Endodermal cell (in vitro differentiated cells): Measurements from ENCODE around the gene FDXR. TPM values are rescaled to one million over a fixed set of nuclear protein-coding genes. Genes with fewer than 3 reads are reported as not detected.
"Not testable (repeated sequence)": the region's sequence is repeated elsewhere in the genome, so short reads cannot be mapped to it uniquely, and the experiment has no call there.

Experiments used
- DNase-seq: peaks from one replicate; pipeline ENCODE4 v3.0.0-alpha.2; 2017
- H3K27ac ChIP-seq: 2 replicates; pipeline ENCODE4 v1.5.1; 2013; ENCODE audit warnings: mild to moderate bottlenecking, low read depth, low read length, moderate library complexity
- H3K27me3 ChIP-seq: 2 replicates; pipeline ENCODE4 v1.6.1; 2013; ENCODE audit warnings: mild to moderate bottlenecking, low read length, moderate library complexity; ENCODE audit not compliant: insufficient read depth, control insufficient read depth, poor library complexity, severe bottlenecking
- H3K36me3 ChIP-seq: 2 replicates; pipeline ENCODE4 v1.7.0; 2013; ENCODE audit warnings: mild to moderate bottlenecking, low read length, moderate library complexity; ENCODE audit not compliant: control insufficient read depth, insufficient read depth
- H3K4me1 ChIP-seq: one replicate; pipeline ENCODE4 v1.7.0; 2013; ENCODE audit warnings: low read length; ENCODE audit not compliant: control insufficient read depth, insufficient read depth
- H3K4me3 ChIP-seq: 2 replicates; pipeline ENCODE4 v1.5.1; 2013; ENCODE audit warnings: mild to moderate bottlenecking, low read length, moderate library complexity
- H3K9ac ChIP-seq: 2 replicates; pipeline ENCODE4 v1.6.1; 2013; ENCODE audit warnings: mild to moderate bottlenecking, low read length, moderate library complexity; ENCODE audit not compliant: poor library complexity, severe bottlenecking; ENCODE audit errors: extremely low read depth
- H3K9me3 ChIP-seq: 2 replicates; pipeline ENCODE4 v1.6.1; 2013; ENCODE audit warnings: mild to moderate bottlenecking, low read length, moderate library complexity; ENCODE audit not compliant: control insufficient read depth
- H3K27ac Mint-ChIP-seq: 2 replicates; pipeline ENCODE4 v1.8.0; 2020; ENCODE audit warnings: mixed read lengths
- H3K27me3 Mint-ChIP-seq: 2 replicates; pipeline ENCODE4 v1.8.0; 2021; ENCODE audit warnings: mild to moderate bottlenecking, mixed read lengths; ENCODE audit not compliant: insufficient read depth
- H3K36me3 Mint-ChIP-seq: 2 replicates; pipeline ENCODE4 v1.8.0; 2020; ENCODE audit warnings: low read depth, mixed read lengths
- H3K4me1 Mint-ChIP-seq: 2 replicates; pipeline ENCODE4 v1.8.0; 2020; ENCODE audit warnings: mixed read lengths
- H3K4me3 Mint-ChIP-seq: 2 replicates; pipeline ENCODE4 v1.8.0; 2020; ENCODE audit warnings: mild to moderate bottlenecking, moderate library complexity, mixed read lengths
- H3K9me3 Mint-ChIP-seq: 2 replicates; pipeline ENCODE4 v1.8.0; 2020; ENCODE audit warnings: mild to moderate bottlenecking, mixed read lengths
- CTCF ChIP-seq: fragments of 200-600 bp; sonication (generic); conservative IDR thresholded peaks from 2 replicates; pipeline ENCODE4 v1.5.0; 2021; ENCODE audit warnings: antibody characterized with exemption, mild to moderate bottlenecking
- WGBS, 2 experiments: methylation state at CpG; one replicate each; pipeline versions ENCODE4 v1.1.5 to v1.1.7; 2013; ENCODE audit warnings: missing lambda C conversion rate in 2 of 2, mixed read lengths in 1 of 2; ENCODE audit not compliant: insufficient coverage in 1 of 2, insufficient read length in 1 of 2; 5-methylcytosine and 5-hydroxymethylcytosine counted together
- total RNA-seq, 2 donors: library from RNA; stranded (reverse); fragmentation: NEBNext Ultra II Directional in 1 of 2; extraction: Animal tissue kit (Norgen Biotek cat#: 25700) in 1 of 2; gene quantifications; 2 replicates in 1 of 2; 3 replicates in 1 of 2; pipeline ENCODE4 v1.2.1, GENCODE V29; 2021

The FDXR gene
- total RNA-seq, 2 donors from 2014 or later: 17.3 to 19.4 TPM

GRCh38 chr17:74907012-74907411 is 34.2 kb upstream of the FDXR start:
- H3K27ac Mint-ChIP-seq: no peak overlapping the region
- Histone ChIP-seq H3K4me3 (no peak overlapping the region), H3K36me3 (no peaks in the 10 kb centered on the region), H3K4me1 (no peaks in the 10 kb centered on the region), H3K27me3 (peaks cover 2% of the 10 kb centered on the region), H3K9me3 (no peaks in the 10 kb centered on the region), H3K9ac (no peak overlapping the region), H3K27ac (no peak overlapping the region)
- H3K9me3 Mint-ChIP-seq: peaks cover 5% of the 10 kb centered on the region
- no peak for DNase-seq
- H3K4me3 Mint-ChIP-seq: no peak overlapping the region
- peaks cover 14% of the 10 kb centered on the region for H3K4me1 Mint-ChIP-seq
- no peak for TF ChIP-seq CTCF
- 93 to 98% methylated on average over 28 to 34 of the region's 34 CpGs for WGBS, 2 experiments
- peaks cover 11% of the 10 kb centered on the region for H3K27me3 Mint-ChIP-seq
- H3K36me3 Mint-ChIP-seq: no peaks in the 10 kb centered on the region

GRCh38 chr17:74906214-74906793 is 33.5 kb upstream of the FDXR start:
- not testable (repeated sequence) for H3K27ac Mint-ChIP-seq

DNA sequence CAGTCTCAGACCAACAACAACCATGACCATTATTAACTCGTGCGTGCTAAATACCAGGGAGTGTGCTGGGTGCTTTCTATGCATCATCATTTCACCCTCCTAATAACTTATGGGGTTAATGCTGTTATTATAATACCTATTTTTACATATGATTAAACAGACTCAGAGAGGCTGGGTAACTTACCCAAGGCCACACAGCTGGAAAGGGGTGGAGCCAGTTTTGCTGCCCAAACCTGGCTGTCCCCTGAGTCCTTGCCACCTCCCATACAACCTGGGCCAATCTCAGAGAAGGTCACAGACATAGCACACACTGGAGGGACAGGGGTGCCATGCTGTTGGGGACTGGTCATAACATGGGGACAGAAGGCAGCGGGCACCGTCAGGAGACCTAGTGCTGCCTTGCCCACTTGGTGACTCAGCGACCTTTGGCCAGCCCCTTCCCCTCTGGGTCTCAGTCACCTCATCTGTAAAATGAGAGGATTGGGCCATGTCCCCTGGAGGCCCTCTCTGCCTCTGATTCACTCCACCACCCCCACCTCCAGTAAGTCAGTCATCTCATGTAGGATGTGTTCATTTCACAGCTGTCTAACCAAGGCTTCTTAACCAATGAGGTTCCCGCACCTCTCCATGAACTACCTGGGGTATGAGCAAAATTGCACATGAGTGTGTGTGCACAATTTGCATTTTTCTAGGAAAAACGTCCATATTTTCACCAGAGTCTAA is 32.1 kb upstream of the FDXR start:
- Histone ChIP-seq H3K36me3 (no peaks in the 10 kb centered on the region), H3K27ac (no peak overlapping the region), H3K9me3 (no peaks in the 10 kb centered on the region), H3K4me1 (no peaks in the 10 kb centered on the region), H3K4me3 (no peak overlapping the region), H3K27me3 (peaks cover 11% of the 10 kb centered on the region), H3K9ac (no peak overlapping the region)
- TF ChIP-seq CTCF: no peak
- Mint-ChIP-seq H3K4me3 (no peak overlapping the region), H3K27ac (no peak overlapping the region), H3K27me3 (peaks cover 17% of the 10 kb centered on the region), H3K9me3 (peaks cover 5% of the 10 kb centered on the region), H3K36me3 (no peaks in the 10 kb centered on the region), H3K4me1 (peaks cover 7% of the 10 kb centered on the region)
- WGBS, 2 experiments: 86 to 96% methylated on average over 4 to 7 of the region's 7 CpGs
- no peak for DNase-seq

More at GRCh38 chr17:74906214-74906793, 33.5 kb upstream of the FDXR start:
- H3K36me3 Mint-ChIP-seq, H3K36me3 ChIP-seq, H3K9me3 ChIP-seq, H3K27me3 ChIP-seq, H3K9ac ChIP-seq, DNase-seq, H3K9me3 Mint-ChIP-seq, H3K4me3 ChIP-seq, H3K4me1 ChIP-seq, H3K4me3 Mint-ChIP-seq, H3K27ac ChIP-seq: not testable (repeated sequence)
- Mint-ChIP-seq H3K4me1 (peaks cover 14% of the 10 kb centered on the region), H3K27me3 (peaks cover 15% of the 10 kb centered on the region)
- WGBS, 2 experiments: 89 to 91% methylated on average over 3 to 6 of the region's 6 CpGs
